Fibroblast of villous mesenchyme (primary cell): ENCODE measurements around the gene PARP12. TPM values are rescaled to one million over a fixed set of nuclear protein-coding genes. Genes with fewer than 3 reads are reported as not detected.

Experiments
- DNase-seq: peaks from one replicate; pipeline ENCODE4 v3.0.0-alpha.2; 2010; ENCODE audit warnings: low read depth
- H3K4me3 ChIP-seq: 2 replicates; pipeline ENCODE4 v1.5.1; 2011; ENCODE audit warnings: low read depth, mild to moderate bottlenecking, low read length
- CTCF ChIP-seq: IDR thresholded peaks from 2 replicates; pipeline ENCODE4 v1.5.1; 2012; ENCODE audit warnings: low read depth, mild to moderate bottlenecking, low read length; ENCODE audit not compliant: insufficient read depth
- total RNA-seq: library from RNA; depleted of rRNA; stranded (reverse); fragments of >200 nt; gene quantifications from 2 replicates; pipeline ENCODE4 v1.2.3, GENCODE V29; 2012

The PARP12 gene
- total RNA-seq, 1 donor, result 27.2 TPM

GRCh38 chr7:140054751-140055150, 8.0 kb downstream of the PARP12 start:
- no peak for DNase-seq
- TF ChIP-seq CTCF, result no peak
- H3K4me3 ChIP-seq, result no peak overlapping the region

- TF ChIP-seq CTCF, result no peak
- no peak for DNase-seq
- H3K4me3 ChIP-seq, result no peak overlapping the region
Observed at GRCh38 chr7:140053812-140054539, 8.8 kb downstream of the PARP12 start.

- no peak for TF ChIP-seq CTCF
- DNase-seq, result no peak
- H3K4me3 ChIP-seq, result no peak overlapping the region
Observed at GRCh38 chr7:140051820-140052219, 10.9 kb downstream of the PARP12 start.

- TF ChIP-seq CTCF, result no peak
- no peak for DNase-seq
- no peak overlapping the region for H3K4me3 ChIP-seq
Observed at GRCh38 chr7:140050100-140050499, 12.7 kb downstream of the PARP12 start.

GRCh38 chr7:140049339-140050024, 13.3 kb downstream of the PARP12 start:
- no peak for TF ChIP-seq CTCF
- no peak overlapping the region for H3K4me3 ChIP-seq
- DNase-seq, result no peak

- H3K4me3 ChIP-seq, result no peak overlapping the region
- TF ChIP-seq CTCF, result no peak
- no peak for DNase-seq
Observed at GRCh38 chr7:140048989-140049338, 13.8 kb downstream of the PARP12 start.
